NCI-H2227 (cell line): Measurements from ENCODE around the gene C2orf72.
"Not testable (repeated sequence)": the region's sequence is repeated elsewhere in the genome, so short reads cannot be mapped to it uniquely, and the experiment has no call there.

Experiments used
- DNase-seq: peaks from one replicate; lab custom pipeline; 2025; ENCODE audit not compliant: unreplicated experiment; lab: John Stamatoyannopoulos, UW

Gene C2orf72

GRCh38 chr2:231037202-231037730, at the start of gene C2orf72:
C2orf72 (plus strand) TSS chr2:231037523; CDS start chr2:231037566, 43 bp downstream.
- DNase-seq = peak; percentile 60

DNA sequence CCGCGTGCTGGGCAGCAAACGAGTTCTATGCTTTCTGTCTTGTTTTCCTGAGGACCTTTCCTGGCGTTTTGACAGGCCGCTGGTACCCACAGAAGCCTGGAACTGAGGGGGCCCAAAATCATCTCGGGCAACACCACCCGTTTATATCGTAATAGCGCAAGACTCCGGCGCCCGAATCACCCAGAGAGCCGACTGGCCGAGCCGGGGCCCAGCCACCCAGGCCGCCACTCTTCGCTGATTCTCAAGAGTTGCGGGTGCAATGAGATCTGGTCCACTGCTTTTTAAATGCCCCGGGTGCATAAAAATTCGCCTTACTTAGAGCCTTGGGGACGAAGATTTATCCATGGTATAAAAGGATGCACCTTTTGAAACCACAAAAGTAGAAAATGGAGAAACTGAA, 47.6 kb upstream of the C2orf72 start:
- DNase-seq = no peak

- DNase-seq = no peak
These were observed 47.0 kb upstream of the C2orf72 start for GRCh38 chr2:230990131-230990898.

GRCh38 chr2:230990899-230991150, 46.5 kb upstream of the C2orf72 start:
- no peak for DNase-seq

DNA sequence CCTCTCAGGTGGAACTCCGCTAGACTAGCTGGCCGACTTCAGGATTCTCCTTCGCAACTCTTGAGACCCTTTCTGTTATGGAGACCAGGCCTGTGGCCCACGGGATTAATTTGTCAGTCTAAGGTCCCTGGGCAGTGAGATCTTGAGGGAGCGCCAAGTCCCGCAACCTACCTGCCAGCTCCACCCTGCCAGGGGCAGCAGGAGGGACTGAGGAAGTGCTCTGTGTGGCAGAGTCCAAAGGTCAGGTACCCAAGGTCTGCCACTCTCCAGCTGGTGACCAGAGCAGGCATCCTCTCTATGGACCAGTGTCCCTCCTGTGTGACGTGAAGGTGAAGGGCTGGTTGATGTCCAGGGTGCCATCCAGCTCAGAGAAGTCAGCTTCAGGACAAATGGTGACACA, 45.7 kb upstream of the C2orf72 start:
- no peak for DNase-seq

DNA sequence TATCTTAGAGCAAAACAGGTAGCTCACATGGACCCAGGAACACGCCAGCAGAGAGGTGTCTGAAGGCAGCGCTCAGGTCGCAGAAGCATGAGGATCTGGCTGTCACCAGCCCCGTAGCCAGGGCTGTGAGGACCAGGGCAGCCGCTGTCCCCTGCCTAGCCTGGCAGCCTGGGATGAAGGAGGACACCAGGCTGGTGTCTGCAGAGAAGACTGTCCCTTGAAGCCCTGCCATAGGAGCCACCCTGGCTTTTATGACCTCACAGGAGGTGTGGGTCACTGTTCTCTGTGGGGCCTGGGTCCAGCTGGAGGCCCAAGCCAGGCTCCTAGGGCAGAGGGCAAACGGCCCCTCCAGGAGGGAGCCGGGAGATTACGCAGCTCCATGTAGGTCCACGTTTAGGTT, 41.5 kb upstream of the C2orf72 start, which contains the start of gene SPATA3:
Gene SPATA3, plus strand, starts transcription at position 301 of the 400 bp plus-strand sequence. CDS start 113 bp downstream, outside the sequence.
- no peak for DNase-seq

GRCh38 chr2:230996661-230997060, 40.7 kb upstream of the C2orf72 start:
- no peak for DNase-seq

DNA sequence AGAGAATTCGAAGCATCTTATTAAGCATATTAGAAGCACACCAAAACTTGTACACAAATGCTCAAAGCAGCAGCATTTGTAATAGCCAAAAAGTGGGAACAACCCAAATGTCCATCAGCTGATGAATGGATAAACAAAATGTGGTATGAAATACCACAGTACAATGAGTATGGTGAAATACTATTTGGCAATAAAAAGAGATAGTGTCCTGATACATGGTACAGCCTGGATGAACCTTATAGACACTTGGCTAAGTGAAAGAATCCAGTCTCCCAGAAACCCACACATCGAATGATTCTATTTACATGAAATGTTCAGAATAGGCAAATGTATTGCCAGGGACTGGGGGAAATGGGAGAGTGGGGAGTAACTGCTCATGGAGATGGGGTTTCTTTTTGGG, 38.4 kb upstream of the C2orf72 start:
- DNase-seq = no peak

- DNase-seq = no peak
These were observed 37.8 kb upstream of the C2orf72 start for GRCh38 chr2:230999477-230999876.

GRCh38 chr2:231000211-231000904, 37.0 kb upstream of the C2orf72 start:
- no peak for DNase-seq

- no peak for DNase-seq
These were observed 36.3 kb upstream of the C2orf72 start for GRCh38 chr2:231001036-231001435.

DNA sequence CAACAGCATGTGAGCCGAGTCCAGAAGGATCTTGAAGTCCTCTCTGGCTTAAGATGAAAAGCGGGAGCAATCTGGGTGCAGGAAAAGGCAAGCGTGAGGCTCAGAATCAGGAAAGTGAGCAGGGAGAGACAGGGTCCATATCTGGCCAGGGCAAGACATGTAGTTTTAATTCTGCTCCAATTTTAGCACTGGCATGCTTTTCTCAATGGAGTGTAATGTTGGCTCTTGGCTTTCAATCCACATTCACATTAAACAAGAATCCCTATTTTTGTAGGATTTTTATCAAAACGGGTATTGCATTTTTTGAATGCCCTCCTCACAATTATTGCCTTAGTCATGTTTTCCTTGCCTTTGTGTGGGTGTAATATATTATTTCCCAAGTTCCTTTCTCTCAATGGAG, 35.4 kb upstream of the C2orf72 start:
- no peak for DNase-seq

DNA sequence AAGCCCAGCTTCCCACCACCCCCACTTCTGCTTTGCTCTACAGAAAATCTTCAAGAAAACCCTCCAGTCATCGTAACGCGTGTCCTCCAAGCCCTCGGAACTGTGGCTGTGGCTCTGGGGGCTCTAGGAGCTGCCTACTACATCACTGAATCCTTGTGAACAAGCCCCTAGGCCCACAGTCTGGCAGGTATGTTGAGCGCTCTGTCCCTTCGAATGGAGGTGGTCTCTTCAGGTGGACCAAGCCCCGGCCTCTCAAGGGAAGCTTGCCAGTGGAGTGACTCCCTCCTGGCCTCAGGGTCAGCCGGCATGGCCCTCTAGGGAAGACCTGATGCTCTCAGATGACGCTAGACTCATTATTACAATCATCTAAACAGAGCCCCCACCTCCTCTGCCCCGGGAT, 34.7 kb upstream of the C2orf72 start:
- DNase-seq = no peak

DNA sequence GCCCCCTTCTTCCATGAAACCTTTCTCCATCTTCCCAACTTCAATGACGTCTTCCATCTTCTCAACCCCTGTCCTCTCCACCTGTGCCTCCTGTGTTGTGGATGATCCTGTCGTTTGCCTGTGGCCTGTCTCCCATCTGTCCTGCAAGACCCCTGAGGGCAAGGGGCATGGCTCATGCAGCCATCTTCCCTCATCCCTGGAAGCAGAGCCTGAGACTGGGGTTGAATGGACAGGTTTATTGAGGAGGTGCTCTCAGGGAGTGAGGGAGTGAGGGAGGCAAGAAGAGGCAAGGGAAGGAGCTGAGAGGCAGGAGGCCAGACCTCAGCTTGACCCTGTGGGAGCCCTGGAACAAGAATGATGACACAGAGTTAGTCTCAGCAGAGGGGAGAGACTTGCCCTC, 34.1 kb upstream of the C2orf72 start:
- no peak for DNase-seq

- not testable (repeated sequence) for DNase-seq
These were observed 32.4 kb upstream of the C2orf72 start for GRCh38 chr2:231004930-231005329.

GRCh38 chr2:231007286-231008098, 29.8 kb upstream of the C2orf72 start:
- no peak for DNase-seq

DNA sequence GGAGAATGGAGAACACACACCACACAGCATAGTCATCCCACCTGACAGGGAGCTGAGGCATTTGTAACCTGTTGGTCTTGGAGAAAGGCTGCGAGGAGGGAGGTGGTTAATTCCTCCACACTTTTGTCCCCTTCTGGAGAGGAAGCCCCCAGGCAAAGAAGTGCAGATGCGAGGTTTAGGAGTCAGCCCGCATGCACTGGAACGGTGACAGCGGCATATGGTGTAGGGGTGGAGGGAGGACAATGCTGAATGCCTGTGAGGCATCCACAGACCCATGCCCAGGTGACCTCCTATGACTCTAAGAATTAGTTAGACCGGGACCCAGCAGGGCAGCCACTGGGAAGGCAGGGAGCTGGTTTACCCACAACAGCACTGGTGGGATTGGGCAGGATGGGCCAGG, 29.2 kb upstream of the C2orf72 start:
- no peak for DNase-seq

DNA sequence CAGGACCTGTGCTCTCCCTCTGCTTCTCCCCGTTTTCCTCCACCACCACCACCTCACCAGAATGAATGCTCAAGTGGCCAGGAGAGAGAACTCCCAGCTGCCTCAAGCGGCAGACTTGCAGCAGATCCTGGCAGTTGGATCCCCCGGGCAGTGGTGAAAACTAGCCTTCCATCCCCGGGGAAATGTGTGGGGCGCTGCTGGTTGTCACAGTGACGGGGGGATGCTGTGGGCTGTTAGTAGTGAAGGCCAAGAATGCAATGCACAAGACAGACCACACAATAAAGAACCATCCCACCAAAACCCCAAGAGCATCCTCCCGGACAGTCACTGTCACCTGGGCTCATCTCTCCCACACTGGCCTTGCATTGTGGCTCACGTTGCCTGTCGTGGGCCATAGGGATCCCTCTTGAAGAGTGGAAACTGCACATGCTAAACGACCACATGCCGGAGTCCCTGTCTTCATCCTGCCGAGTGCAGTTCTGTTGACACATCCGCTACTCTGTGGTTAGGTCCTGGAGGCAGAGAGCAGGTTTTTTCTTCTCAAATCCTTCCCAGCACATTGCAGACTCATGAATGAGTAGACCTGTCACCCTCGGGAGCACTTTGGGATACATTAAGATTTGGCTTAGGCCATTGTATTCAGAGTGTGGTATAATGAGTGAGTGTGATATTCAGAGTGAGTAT, 27.9 kb upstream of the C2orf72 start:
- DNase-seq = no peak

- DNase-seq = no peak
These were observed 27.1 kb upstream of the C2orf72 start for GRCh38 chr2:231010201-231010730.

- no peak for DNase-seq
These were observed 25.8 kb upstream of the C2orf72 start for GRCh38 chr2:231011526-231011925.

DNA sequence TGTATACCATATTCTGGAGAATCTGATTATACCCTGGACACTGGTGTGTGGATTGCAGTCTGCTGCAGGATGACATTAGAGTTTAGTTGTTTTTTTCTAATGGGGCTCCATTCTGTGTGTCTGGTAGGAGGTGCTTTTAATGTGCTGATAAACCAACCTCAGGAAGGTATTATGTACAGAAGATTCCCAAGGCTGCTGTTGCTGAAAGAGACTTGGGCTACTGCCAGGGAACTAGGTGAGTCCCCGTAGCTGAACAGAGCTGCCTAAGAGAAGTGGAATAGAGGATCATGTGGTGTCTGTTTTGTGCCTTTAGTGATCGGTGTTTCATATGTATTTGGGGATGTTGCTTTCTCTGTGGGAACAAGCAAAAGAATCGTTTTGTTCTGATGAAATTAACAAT, 24.9 kb upstream of the C2orf72 start:
- DNase-seq = no peak
